ENCODE results near the gene PIAS1.
"Not testable (repeated sequence)": the region's sequence is repeated elsewhere in the genome, so short reads cannot be mapped to it uniquely, and the experiment has no call there.

Gene PIAS1

GRCh38 chr15:68232449-68232848 lies 178.3 kb downstream of the PIAS1 start:
- no peak overlapping the region for H3K4me3 ChIP-seq (ENCODE audit: low read length)
- DNase-seq (ENCODE audit: low read depth): no peak
- TF ChIP-seq CTCF (conservative IDR thresholded peaks at IDR 0.05; ENCODE audit: low read length): no peak

- TF ChIP-seq CTCF (conservative IDR thresholded peaks at IDR 0.05; ENCODE audit: low read length): no peak
- DNase-seq (ENCODE audit: low read depth): no peak
- no peak overlapping the region for H3K4me3 ChIP-seq (ENCODE audit: low read length)
Observed at GRCh38 chr15:68232937-68233336, 178.8 kb downstream of the PIAS1 start.

GRCh38 chr15:68234060-68234459 lies 179.9 kb downstream of the PIAS1 start:
- no peak overlapping the region for H3K4me3 ChIP-seq (ENCODE audit: low read length)
- no peak for TF ChIP-seq CTCF (conservative IDR thresholded peaks at IDR 0.05; ENCODE audit: low read length)
- no peak for DNase-seq (ENCODE audit: low read depth)

GRCh38 chr15:68234520-68234919 lies 180.4 kb downstream of the PIAS1 start:
- not testable (repeated sequence) for H3K4me3 ChIP-seq (ENCODE audit: low read length); DNase-seq (ENCODE audit: low read depth)

GRCh38 chr15:68235022-68235421 lies 180.9 kb downstream of the PIAS1 start:
- no peak for DNase-seq (ENCODE audit: low read depth)

GRCh38 chr15:68239025-68239424 lies 184.9 kb downstream of the PIAS1 start:
- TF ChIP-seq CTCF (conservative IDR thresholded peaks at IDR 0.05; ENCODE audit: low read length): no peak
- no peak for DNase-seq (ENCODE audit: low read depth)
- no peak overlapping the region for H3K4me3 ChIP-seq (ENCODE audit: low read length)

More at GRCh38 chr15:68235022-68235421, 180.9 kb downstream of the PIAS1 start:
- H3K4me3 ChIP-seq (ENCODE audit: low read length): no peak overlapping the region
- TF ChIP-seq CTCF (conservative IDR thresholded peaks at IDR 0.05; ENCODE audit: low read length): no peak

- no peak overlapping the region for H3K4me3 ChIP-seq (ENCODE audit: low read length)
- TF ChIP-seq CTCF (conservative IDR thresholded peaks at IDR 0.05; ENCODE audit: low read length): no peak
- DNase-seq (ENCODE audit: low read depth): no peak
Observed at GRCh38 chr15:68241088-68241935, 187.2 kb downstream of the PIAS1 start.

All from AG10803 (cell line).